ENCODE measurements around the gene SUDS3.

The SUDS3 gene

DNA sequence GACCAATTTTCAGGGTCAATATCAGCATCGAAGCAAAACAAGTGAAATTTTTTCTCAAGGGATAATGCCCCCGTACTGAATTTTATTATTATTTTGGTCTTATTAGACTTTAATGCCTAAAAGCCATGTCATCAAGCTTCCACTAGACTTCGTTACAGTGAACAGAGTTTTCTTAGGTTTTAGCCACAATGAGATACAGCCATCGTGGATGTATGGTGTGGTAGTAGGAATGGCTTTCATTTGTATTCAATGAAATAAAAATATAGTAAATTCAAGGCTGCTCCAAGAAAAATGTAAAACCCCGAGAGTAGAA is 15.3 kb upstream of the SUDS3 start:
- DNase-seq (ENCODE audit: low read depth in 2 of 2), result no peak
- H3K4me3 ChIP-seq (replicated peaks in 1 of 2; ENCODE audit: low read depth in 2 of 2, low read length in 2 of 2), result no peak overlapping the region
- no peak for TF ChIP-seq CTCF (IDR thresholded peaks at IDR 0.05; ENCODE audit: low read depth, low read length)

GRCh38 chr12:118361889-118362288 is 14.5 kb upstream of the SUDS3 start:
- TF ChIP-seq CTCF (IDR thresholded peaks at IDR 0.05; ENCODE audit: low read depth, low read length), result no peak

GRCh38 chr12:118368821-118369220 is 7.5 kb upstream of the SUDS3 start:
- DNase-seq (ENCODE audit: low read depth in 2 of 2), result no peak
- no peak for TF ChIP-seq CTCF (IDR thresholded peaks at IDR 0.05; ENCODE audit: low read depth, low read length)
- no peak overlapping the region for H3K4me3 ChIP-seq (replicated peaks in 1 of 2; ENCODE audit: low read depth in 2 of 2, low read length in 2 of 2)

More at GRCh38 chr12:118361889-118362288, 14.5 kb upstream of the SUDS3 start:
- DNase-seq (ENCODE audit: low read depth in 2 of 2), result no peak
- no peak overlapping the region for H3K4me3 ChIP-seq (replicated peaks in 1 of 2; ENCODE audit: low read depth in 2 of 2, low read length in 2 of 2)

DNA sequence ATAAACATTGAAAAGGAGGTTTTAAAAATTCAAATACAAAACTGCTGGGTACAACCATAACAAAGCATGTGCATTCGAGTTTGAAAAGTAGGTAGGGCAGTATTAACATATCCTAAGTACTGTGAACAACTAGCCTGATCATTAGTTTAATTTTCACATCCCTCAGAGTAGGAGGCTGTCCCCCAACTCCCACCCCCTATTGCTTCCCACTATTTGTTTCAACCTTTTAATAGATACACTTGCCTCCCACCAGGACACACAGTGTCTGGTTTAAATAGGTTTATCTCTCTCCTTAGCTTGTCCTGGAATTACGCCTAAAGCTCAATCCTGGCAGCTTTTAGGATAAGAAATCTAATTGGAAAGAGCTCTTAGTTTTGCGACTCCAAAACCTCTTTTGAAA is 5.8 kb upstream of the SUDS3 start:
- peak overlapping the region in 1 of 2 donors; percentile 92 for H3K4me3 ChIP-seq (replicated peaks in 1 of 2; ENCODE audit: low read depth in 2 of 2, low read length in 2 of 2)
- DNase-seq (ENCODE audit: low read depth in 2 of 2), result no peak
- no peak for TF ChIP-seq CTCF (IDR thresholded peaks at IDR 0.05; ENCODE audit: low read depth, low read length)

GRCh38 chr12:118371321-118372282 is 4.8 kb upstream of the SUDS3 start:
- no peak for TF ChIP-seq CTCF (IDR thresholded peaks at IDR 0.05; ENCODE audit: low read depth, low read length)
- no peak for DNase-seq (ENCODE audit: low read depth in 2 of 2)
- H3K4me3 ChIP-seq (replicated peaks in 1 of 2; ENCODE audit: low read depth in 2 of 2, low read length in 2 of 2), result peak overlapping the region; percentile 92 to 95

DNA sequence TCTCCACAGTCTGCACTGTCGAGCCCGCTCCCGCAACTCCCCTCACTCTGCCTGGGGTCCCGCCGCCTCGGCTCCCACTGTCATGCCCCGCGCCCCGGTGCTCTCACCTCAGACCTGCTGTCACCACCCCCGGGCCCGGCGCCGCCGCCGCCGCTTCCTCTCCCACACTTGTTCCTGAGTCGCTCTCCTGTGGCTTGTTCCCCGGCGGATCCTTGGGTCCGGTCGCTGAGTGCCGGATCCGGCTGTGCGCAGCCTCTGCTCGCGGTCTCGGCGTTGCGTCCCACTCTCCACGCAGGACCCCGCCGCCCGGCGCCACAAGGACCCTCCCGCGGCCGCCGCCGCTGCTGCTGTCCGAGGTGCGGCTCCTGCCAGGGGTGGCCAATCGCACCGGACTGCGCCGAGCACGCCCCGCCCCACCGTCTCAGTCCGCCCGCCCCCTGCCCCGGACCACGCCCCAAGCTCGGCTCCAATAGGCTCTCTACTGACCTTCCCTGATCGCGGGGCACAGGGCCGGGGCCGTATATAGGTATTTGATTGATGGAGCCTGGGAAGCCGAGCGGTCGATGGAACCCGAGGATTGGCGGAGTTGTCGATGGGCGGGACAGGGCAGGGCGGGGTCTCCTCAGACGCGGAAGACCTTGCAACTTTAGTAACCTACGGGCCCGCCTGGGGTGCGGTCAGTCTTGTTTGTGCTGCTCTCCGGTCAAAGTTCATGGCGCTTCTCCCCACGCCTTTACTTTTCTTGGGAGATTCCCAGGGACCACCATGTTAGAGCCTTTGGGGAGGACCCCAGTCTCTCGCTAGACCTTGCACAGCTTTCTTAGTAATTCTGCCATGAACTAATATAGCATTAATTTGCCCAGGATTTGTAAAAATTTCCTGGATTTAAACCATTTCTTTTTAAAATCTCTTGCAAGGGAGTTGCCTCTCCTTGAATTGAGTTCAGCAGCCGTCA is 3.5 kb upstream of the SUDS3 start, which contains the start of gene TAOK3:
Gene TAOK3 (minus strand): TSS at position 367 of the 955 bp plus-strand sequence. CDS start 117,340 bp downstream, outside the sequence.
- H3K4me3 ChIP-seq (replicated peaks in 1 of 2; ENCODE audit: low read depth in 2 of 2, low read length in 2 of 2), result peak within 1 kb of the TSS; percentile 92 to 95
- DNase-seq (ENCODE audit: low read depth in 2 of 2), result peak; percentile 99
- TF ChIP-seq CTCF (IDR thresholded peaks at IDR 0.05; ENCODE audit: low read depth, low read length), result no peak
